Bronchial epithelial cell (primary cell): Measurements from ENCODE around the gene BATF. TPM values are rescaled to one million over a fixed set of nuclear protein-coding genes. Genes with fewer than 3 reads are reported as not detected.

ENCODE experiments used
- DNase-seq: peaks from one replicate; pipeline ENCODE4 v3.0.0-alpha.2; 2010; ENCODE audit warnings: low read depth
- FAIRE-seq: peaks from 2 replicates; lab custom pipeline; 2011; peaks lifted over from hg19 to GRCh38; lab: Jason Lieb, UNC
- H3K27me3 ChIP-seq: 2 replicates; pipeline ENCODE4 v1.5.1; 2011; ENCODE audit warnings: low read length; ENCODE audit not compliant: control insufficient read depth, insufficient read depth
- H3K36me3 ChIP-seq: 2 replicates; pipeline ENCODE4 v1.5.1; 2011; ENCODE audit warnings: low read length; ENCODE audit not compliant: control insufficient read depth, insufficient read depth
- H3K4me3 ChIP-seq: 2 replicates; pipeline ENCODE4 v1.5.1; 2011; ENCODE audit warnings: mild to moderate bottlenecking, low read depth, low read length, control low read depth
- CTCF ChIP-seq: IDR thresholded peaks from 2 replicates; pipeline ENCODE4 v1.5.1; 2011; ENCODE audit warnings: mild to moderate bottlenecking, moderate library complexity, low read length, control low read depth, inconsistent platforms; ENCODE audit not compliant: insufficient read depth, severe bottlenecking
- total RNA-seq: library from RNA; depleted of rRNA; stranded (reverse); fragments of >200 nt; gene quantifications from 2 replicates; pipeline ENCODE4 v1.2.1, GENCODE V29; 2014

The BATF gene
- total RNA-seq, 1 donor from 2014 or later, result 3.4 TPM

GRCh38 chr14:75561013-75561432 lies 38.8 kb downstream of the BATF start:
- peak; percentile 96 for TF ChIP-seq CTCF
- H3K27me3 ChIP-seq, result peaks cover 2% of the 10 kb centered on the region
- no peaks in the 10 kb centered on the region for H3K36me3 ChIP-seq
- DNase-seq (peak; percentile 88), FAIRE-seq (no peak)
- no peak overlapping the region for H3K4me3 ChIP-seq

GRCh38 chr14:75562089-75562488 lies 39.8 kb downstream of the BATF start:
- DNase-seq (peak; percentile 48), FAIRE-seq (no peak)
- Histone ChIP-seq H3K36me3 (no peaks in the 10 kb centered on the region), H3K27me3 (peaks cover 2% of the 10 kb centered on the region), H3K4me3 (no peak overlapping the region)
- no peak for TF ChIP-seq CTCF

- no peak overlapping the region for H3K4me3 ChIP-seq
- no peak for FAIRE-seq
- no peaks in the 10 kb centered on the region for H3K36me3 ChIP-seq
- no peak for DNase-seq
- no peak for TF ChIP-seq CTCF
- peaks cover 2% of the 10 kb centered on the region for H3K27me3 ChIP-seq
These were observed 40.2 kb downstream of the BATF start for GRCh38 chr14:75562489-75562888.

GRCh38 chr14:75563931-75564330 lies 41.7 kb downstream of the BATF start:
- peak; percentile 34 for DNase-seq
- no peak overlapping the region for H3K4me3 ChIP-seq
- H3K36me3 ChIP-seq, result no peaks in the 10 kb centered on the region
- no peak for FAIRE-seq
- no peak for TF ChIP-seq CTCF
- H3K27me3 ChIP-seq, result peaks cover 2% of the 10 kb centered on the region

GRCh38 chr14:75565056-75565455 lies 42.8 kb downstream of the BATF start:
- Histone ChIP-seq H3K36me3 (no peaks in the 10 kb centered on the region), H3K4me3 (no peak overlapping the region), H3K27me3 (peaks cover 4% of the 10 kb centered on the region)
- no peak for FAIRE-seq
- no peak for DNase-seq
- no peak for TF ChIP-seq CTCF

GRCh38 chr14:75566321-75566720 lies 44.1 kb downstream of the BATF start:
- FAIRE-seq, result no peak

More at GRCh38 chr14:75566321-75566720, 44.1 kb downstream of the BATF start:
- TF ChIP-seq CTCF, result no peak
- Histone ChIP-seq H3K36me3 (no peaks in the 10 kb centered on the region), H3K4me3 (no peak overlapping the region), H3K27me3 (peaks cover 4% of the 10 kb centered on the region)
- DNase-seq, result peak; percentile 20
